ENCODE results near the gene KCNQ1OT1.

Gene KCNQ1OT1

DNA sequence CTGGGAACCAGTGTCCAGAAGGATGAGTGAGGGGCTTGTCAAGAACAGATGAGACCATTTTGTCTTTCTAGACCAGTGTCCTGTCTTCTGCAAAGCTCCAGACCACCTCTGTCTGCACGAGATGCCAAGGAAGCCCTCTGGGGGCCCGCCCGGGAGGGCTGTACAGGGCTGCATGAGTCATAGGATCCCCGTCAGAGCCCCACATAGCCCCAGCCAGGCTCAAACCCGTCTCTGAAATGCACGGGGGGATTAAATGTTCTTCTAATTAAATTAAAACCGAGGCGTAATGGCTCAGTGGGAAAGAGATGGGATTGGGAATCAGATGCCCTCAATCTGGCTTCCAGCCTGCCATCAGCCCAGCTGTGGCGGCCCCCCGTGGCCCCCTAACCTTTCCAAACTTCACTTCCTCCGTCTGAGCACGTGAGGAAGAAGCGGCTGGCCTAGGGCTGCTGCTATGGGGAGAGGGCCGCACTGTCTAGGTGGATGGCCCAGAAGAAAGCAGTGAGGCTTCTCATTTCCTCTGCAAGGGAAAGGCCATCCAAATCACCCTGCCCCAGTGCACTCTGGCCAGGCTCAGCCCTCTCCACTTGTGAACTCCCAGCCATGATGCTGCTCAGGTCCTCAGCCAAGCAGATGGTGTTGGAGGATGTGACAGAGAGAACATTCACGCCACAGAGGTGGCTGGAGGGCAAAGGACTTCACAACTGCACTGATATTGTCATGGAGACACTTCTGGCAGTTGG, 32.8 kb downstream of the KCNQ1OT1 start:
- DNase-seq (ENCODE audit: low spot score), result no peak

DNA sequence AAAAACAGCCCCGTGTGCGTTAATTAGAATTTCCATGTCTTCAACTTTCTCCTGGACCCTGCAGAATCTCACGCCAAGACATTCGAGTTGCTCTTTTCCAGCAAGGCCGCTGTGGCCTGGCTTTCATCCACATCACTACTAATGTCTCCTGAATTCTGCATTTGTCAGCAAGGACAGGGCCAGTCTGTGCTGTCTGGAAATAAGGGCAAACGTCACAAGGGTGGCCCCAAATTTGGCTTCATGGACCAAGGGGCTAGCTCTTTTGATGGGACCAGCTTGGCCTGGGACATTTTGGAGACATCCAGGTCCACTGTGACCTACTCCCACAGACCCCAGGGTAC, 33.4 kb downstream of the KCNQ1OT1 start:
- no peak for DNase-seq (ENCODE audit: low spot score)

DNA sequence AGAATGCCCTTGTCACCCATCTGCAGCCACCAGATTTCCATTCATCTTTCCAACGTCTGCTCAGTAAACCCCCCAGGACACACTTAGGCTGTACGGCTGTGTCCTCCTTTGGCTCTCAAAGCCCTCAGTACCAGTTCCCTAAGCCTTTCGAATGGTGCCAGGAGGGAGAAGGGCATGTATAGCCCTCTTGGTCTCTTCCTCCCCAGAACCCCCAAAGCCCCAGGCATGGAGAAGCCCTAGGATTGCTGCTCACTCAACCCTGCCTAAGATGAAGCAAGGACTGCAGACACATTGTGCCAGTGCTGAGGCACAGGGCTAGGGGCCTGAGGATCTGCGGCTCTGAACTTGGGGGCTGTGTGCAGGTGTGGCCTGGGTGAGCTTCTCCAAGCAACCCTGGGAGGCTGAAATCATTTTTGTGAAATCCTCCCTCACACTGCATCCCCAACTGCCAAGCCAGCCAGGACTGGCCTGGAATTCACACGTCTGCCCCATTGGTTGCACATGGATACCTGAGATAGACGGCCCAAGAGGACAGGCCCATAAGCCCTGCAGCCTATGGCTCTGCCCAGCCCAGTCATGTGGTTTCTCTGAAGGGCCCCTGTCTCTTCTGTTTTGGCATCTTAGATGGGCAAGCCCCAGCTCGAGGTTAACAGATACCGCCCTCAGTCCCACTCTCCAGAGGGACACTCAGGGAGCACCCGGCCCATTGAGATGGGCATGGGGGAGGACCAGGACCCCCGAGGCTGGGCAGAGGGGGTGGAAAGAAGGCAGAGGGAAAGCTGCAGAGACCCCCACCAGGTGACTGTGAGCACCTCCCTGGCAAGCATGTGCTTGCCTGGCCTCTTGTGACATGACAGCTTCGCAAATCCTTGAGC, 34.0 kb downstream of the KCNQ1OT1 start:
- no peak for DNase-seq (ENCODE audit: low spot score)

DNA sequence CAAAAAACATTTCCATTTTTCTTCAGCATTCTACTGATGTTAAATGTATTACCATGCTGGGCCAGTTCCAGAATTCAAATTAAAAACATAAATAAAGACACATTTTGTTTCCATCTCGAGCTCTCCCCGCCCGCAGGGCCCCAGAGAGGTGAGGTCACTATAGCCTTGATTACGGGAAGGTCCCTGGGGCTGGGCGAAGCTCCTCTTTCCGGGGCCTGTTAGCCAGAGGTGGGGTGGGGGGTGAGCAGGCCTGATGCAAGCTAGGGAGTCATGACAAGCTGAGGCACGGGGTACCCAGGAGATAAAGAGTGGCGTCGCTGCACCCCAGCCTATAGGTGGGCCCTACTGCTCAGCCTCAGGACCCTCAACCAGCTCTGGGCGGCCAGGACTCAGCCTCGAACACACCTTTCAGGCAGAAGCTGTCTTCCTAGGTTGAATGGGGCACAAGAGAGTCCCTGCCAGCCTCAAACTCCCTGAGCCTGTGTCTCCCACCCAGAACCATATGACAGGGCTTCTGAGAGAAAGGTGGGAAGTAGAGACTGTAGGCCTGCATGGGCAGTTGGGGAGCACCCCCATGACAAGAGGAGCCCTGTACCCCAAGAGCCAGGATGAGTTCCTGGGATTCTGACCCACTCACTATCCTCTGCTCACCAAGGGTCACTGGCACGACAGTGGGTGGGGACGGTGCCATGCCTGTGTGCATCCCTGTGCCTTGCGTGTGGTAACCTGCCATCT, 34.8 kb downstream of the KCNQ1OT1 start:
- no peak for DNase-seq (ENCODE audit: low spot score)

DNA sequence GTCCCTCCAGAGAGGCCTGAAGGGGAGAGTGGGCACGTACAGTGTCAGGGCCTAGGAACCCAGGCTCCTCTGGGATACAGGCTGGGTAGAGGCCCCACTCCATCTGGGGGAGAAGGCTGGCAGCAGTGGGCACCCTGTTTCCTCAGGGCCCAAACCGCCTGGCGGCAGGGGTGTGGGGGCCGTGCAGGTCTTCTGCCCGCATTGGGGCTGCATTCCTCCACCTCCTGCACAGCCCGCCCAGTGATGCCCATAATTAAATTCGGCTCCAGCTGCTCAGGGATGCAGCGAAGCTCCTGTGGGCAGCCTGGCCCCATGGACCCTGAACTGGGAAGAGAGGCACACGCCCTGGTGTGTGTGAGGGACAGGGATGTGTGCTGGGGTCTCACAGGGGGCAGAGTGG, 35.4 kb downstream of the KCNQ1OT1 start:
- DNase-seq (ENCODE audit: low spot score), result no peak

DNA sequence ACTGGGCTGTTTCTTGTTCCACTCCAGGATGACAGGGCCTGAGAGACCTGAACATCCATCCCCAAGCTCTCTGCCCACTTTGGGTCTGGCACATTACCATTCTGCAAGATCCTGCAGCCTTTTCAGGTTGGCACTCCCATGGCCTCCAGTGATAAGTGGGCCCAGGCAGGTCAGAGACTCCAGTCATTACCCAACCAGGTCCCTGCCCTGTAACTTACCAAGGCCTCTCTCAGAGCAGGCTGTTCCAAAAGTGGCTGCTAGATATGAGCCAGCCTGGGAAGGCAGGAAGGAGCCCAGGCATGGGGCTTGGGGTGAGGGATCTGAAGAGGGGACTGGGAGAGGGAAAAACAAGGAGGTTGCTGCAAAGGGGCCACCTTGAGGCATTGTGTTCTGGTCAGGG, 35.9 kb downstream of the KCNQ1OT1 start:
- DNase-seq (ENCODE audit: low spot score), result no peak

DNA sequence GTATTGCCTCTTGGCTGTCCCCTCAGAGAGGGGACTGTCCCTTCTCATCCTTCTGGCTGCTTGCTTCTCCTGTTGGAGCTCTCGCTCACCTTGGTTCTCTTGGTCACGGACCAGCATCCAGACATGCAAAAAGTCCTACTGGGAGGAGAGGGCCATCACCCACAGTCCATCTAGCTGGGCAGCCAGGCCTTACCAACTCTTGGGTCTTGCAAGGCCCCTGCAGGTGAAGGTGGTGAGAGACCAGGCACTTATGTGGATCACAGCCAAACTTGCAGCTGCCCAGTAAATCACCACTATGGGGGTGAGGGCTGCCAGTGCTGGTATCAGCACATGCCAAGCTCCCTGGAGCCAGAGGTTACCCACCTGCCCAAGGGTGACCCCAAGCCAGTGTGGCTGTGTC, 36.3 kb downstream of the KCNQ1OT1 start:
- DNase-seq (ENCODE audit: low spot score), result no peak

DNA sequence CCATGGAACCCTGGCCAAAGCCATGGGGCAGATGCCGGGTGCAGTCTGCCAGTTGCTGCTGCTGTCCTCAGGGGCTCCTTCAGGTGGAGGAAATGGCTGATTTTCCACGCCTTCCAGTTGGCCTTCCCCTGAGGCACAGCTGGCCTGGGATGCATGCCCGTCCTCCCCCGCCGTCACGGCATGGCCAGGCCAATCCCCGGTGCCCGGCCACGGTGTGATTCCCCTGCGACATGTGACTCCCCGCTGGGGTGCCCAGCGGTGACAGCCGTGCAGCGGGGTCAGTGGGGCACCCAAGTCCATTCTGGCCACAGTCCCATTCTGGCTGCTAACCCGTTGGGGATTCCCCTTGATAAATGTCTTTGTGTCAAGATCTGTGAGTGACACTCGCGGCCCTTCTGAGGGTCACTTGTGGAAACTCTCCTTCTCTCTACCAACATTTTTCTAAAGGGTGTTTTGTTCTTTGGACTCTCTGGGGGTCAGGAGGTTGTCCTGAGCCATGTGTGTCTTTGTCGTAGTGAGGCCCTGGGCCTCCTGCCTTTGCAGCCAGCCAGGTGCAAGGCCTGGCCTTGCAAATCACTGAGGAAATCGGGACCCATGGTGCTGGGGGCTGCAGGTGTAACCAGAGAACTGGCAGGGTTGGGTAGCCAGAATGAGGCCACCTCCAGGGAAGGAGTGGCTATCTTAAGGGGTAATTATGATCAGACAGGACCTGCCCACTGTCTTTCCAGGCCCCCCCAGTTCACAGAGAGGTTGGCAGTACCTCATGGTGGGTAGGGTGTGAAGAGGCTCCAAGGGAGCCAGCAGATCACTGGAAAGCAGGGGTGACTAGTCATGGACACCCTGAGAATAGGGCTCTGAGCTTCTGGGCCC, 37.1 kb downstream of the KCNQ1OT1 start:
- DNase-seq (ENCODE audit: low spot score), result no peak

DNA sequence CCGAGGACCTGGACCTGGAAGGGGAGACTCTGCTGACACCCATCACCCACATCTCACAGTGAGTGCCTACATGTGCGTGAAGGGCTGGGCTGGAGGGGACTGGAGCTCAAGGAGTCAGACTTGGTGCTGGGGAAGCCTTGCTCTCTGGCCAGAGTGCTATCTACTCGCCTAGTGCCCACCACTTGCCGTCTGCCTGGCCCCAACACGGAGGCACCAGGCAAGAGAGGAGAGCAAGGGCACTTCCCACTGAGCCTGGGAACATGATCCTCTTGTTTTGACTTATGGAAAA, 37.8 kb downstream of the KCNQ1OT1 start:
- no peak for DNase-seq (ENCODE audit: low spot score)

DNA sequence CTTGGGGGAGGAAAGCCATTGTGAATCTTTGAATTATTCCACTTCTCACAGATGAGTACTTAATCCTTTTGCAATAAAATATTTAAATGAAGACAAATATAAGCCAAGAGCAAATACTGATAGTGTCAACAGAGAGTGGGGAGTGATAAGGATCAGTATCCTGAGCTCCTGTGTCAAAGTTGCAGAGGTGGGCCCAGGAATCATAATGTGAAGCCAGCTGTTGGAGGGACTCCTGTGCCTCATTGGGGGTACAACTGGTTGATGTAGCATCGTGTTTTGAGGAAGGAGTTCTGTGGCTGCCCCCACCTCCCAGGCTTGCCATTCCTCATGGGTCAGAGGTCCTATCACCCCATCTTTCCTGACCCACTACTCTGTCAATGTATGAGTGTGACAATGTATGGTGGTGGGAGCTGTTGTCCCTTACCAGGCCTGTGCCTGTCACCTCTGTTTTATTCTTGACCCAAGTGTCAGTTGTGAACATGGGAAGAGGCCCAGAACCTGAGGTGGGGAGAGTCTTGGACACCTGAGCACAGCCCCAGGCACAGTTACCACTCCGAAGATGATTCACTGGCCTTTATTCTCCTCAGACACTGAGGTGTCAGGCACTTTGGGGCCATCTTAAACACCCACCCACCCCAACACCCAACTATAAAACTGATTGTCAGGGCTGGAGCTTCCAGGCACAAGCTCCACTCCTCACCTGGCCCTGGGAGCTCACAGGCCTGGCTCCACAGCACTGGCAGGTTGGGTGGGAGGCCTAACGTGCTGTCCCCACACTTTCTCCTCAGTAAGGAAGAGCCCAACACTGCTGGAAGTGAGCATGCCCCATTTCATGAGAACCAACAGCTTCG, 38.4 kb downstream of the KCNQ1OT1 start:
- no peak for DNase-seq (ENCODE audit: low spot score)

DNA sequence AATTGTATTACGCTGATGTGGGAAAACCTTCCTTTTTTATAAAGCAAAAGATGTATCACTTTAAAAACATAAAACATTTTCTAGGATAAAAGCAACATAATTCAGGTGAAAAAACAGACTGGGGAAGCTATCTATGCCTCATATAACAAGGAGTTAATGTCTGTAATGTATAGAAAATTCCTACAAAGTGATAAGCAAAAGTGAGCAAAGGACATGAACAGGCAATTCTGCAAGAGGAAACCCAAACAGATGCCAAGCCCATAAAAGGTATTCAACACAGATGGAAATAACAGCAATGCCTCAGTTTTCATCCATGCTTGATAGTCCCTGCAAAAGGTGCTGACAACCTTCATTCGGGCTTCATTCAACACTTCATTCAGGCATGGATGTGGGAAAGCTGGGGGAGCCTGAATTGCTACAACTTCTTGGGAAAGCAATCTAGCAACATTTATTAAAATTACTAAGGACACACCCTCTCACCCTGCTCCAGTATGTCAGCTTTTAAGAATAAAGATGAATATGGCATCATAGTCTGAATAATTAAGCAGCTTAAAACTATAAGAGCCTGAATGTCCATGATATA, 39.3 kb downstream of the KCNQ1OT1 start:
- no peak for DNase-seq (ENCODE audit: low spot score)

DNA sequence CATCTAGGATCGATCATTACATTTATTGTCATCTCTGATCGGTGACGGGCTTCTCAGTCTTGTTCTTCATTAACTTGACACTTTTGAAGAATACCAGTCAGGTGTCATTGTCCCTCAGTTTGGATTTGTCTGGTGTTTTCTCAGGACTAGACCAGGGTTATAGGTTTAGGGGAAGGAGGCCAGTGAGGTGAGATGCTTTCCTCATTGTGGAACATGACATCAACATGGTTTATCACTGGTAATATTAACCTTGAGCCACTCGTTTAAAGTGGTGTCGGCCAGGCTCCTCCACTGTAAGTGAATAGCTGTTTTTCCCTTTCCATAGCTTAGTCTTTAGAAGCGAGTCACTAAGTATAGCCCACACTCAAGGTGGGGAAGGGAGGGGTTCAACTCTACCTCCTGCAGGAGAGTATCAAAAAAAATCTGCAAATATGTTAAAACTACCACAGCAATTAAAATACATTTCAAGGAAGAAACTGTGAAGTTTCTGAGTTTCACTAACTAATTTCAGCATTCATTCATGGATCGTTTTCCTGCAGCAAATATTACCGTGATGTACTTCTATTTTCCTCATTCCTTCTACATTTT, 42.0 kb downstream of the KCNQ1OT1 start:
- no peak for DNase-seq (ENCODE audit: low spot score)

DNA sequence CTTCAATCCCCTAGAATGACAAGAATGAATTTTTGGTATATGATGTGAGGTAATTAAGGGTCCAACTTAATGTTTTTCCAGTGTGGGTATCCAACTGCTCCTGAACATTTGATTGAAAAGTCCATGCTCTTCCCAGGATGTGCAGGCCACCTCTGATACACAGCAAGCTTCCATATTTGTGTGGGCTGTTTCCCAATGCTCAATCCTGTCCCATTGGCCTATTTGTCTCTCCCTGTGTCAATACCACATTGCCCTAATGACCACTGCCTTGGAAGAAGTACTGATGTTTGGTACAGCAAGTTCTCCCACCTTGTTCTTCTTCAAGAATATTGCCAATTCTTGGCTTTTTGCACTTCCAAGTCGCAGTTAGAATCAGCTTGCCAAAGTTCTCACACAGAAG, 42.9 kb downstream of the KCNQ1OT1 start:
- no peak for DNase-seq (ENCODE audit: low spot score)

DNA sequence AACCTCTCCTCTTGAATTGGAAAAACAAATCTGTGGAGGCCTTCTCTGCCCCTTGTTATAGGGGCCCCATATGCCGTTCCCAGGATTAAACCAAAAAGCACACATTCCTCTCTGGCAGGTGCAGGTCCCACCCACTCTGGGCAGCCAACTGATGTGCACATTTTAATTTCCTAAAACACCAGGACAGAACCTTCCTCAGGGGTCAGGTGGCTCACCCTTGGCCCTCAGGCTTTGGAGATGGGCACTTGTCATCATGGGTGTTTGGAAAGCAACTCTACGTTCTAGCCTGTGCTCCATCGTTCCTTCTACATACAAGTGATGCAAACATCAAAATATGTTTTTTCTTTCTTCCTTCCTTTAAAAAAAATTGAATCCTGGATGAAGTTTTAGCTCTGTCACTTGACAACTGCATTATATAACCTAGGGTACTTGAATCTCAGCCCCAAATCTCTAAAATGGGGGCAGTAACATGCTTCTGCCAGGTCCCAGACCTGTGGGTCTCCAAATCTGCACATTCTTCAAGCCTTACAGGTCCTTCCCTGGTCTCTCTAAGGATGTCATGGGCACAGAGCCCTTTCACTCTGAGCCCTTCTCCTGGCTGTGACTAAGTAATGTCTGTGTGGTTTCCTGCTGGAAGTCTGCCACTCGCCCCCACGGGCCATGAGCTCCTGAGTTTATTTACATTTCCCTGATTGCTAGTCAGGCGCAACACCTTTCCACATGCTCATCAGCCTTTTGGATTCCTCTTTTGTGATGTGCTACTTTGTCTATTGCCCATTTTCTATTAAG, 43.8 kb downstream of the KCNQ1OT1 start:
- no peak for DNase-seq (ENCODE audit: low spot score)

DNA sequence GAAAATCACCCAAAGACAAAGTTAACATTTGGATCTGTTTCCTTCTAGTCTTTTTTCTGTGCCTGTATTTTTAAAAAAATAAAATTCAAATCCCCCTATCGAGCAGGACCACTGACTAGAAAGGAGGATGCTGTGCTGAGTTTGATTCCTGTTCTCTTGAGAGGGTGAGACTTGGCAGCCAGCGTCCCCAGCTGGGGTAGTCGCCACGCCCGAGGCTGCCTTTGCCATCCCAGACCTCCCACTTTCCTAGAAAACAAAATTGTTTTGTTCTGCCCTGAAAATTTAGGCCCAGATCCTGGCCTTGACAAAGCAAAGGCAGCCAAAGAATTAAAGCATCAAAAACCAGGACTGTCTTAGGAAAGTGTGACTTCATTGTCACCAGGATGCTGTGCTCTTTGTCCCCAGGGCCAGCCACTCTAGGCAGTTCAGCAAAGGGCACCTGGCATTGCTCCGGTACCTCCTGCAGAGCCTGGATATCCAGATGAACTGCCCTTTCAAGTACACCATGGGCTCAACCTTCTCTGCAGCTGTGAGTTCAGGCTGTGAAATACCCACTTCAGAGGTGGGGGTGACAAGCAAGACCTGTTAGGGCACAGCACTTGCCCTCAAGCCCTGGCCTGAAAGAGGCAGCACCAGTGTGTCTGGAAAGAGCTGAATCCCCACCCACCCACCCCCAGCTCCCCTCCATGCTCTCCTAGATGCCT, 44.6 kb downstream of the KCNQ1OT1 start:
- no peak for DNase-seq (ENCODE audit: low spot score)

DNA sequence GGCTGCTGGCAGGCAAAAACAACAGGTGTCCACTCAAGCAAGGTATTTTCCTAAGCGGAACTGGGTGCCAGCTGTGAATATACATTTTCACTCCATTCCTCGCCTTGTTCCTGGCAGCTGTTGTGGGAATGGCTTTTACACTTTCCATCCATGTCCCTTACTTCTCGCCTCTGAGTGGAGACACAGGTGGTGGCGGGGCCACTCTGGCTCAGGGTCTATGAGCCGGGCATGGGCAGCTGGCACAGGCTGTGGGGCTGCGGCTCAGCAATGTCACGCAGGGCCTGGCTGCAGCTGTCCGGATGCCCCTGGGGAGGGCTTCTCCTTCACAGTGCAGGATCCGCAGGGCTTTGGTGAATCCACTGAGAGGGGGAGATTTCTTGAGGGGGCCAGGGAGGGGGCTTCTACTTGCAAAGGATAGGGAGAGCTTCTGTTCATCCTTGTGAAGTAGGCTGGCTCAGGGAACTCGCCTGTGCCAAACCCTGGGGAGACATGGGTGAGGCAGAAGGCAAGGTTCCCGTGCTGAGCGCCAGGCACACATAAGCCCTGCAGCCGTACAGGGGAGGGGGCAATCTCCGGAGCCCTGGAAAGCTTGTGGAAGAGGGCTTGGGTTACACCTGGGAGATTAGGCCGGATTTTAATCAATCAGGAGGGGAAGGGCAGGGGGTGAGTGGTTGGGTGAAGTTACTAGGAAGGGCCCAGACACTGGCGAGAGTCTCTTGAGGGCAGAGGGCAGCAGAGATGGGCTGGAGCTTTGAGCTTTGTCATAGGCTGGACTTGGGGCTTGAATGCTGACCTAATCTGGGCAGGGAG, 45.7 kb downstream of the KCNQ1OT1 start:
- no peak for DNase-seq (ENCODE audit: low spot score)

DNA sequence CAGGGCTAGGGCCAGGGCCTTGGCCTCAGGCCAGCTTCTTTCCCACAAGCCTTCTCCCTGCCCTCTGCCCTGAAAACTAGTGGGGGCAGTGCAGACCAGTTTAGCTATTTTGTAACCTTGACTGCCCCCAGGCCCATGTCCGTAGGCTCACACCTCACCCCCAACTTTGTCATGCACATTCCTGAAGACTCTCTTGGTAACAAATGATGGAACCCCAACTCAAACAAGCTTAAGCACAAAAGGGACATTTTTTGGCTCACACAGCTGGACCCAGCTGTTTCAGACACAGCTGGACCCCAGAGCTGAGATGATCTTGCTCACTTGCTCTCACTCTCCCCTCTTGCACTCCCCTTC, 46.6 kb downstream of the KCNQ1OT1 start:
- no peak for DNase-seq (ENCODE audit: low spot score)
